GM21717 (cell line): ENCODE results near the gene LYPD1.

Source experiments
- ATAC-seq: cut with Tn5 transposase; IDR thresholded peaks from one replicate; pipeline ENCODE4 v1.9.1; 2021; ENCODE audit warnings: mild to moderate bottlenecking, moderate library complexity; ENCODE audit not compliant: unreplicated experiment

LYPD1 gene

GRCh38 chr2:132599556-132599955 is 70.4 kb downstream of the LYPD1 start:
- no peak for ATAC-seq

GRCh38 chr2:132598536-132598935 is 71.5 kb downstream of the LYPD1 start:
- no peak for ATAC-seq

- ATAC-seq: no peak
Observed at GRCh38 chr2:132597831-132598230, 72.2 kb downstream of the LYPD1 start.

DNA sequence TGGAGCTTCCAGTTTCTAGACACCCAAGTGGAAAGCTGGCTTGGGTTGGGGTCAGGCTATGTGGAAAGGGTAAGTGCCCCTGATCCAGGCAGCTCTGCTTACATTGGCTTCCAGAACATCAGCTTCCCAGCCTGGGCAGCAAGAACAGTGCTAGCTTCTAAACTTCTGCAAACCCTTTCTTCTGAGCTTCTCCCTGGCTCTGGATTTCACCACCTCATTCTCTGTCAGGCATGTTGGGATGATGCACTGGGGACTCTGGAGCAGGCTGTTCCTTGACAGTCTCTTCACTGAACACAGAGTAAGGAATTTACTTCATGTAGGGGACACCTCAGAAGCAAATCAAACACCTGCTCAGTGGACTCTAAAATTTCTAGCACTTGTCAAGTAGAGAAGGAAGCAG is 72.8 kb downstream of the LYPD1 start:
- no peak for ATAC-seq

DNA sequence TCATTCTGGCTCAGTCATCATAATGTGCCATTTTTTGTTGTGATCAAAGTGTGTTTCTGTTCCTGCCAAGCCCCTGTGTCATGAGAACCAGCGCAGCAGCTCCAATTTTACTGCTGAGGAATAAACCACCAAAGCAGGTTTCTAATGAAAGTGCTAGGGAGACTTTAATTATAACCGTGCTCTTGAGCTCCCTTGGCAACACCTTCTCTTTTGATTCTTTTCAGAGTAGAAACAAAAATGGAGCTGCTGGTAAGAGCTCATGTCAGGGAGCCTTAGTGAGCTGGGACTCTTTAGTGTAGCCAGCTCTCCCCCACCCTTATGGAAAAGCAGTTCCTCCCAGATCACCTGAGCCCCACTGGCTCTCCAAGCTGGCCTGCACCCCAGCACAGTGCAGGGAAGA is 74.3 kb downstream of the LYPD1 start:
- ATAC-seq: no peak

- ATAC-seq: no peak
Observed at GRCh38 chr2:132595186-132595585, 74.8 kb downstream of the LYPD1 start.
